ENCODE measurements around the gene WDR64.

- no peak for TF ChIP-seq HNF4G (IDR thresholded peaks at IDR 0.05)
- no peak for TF ChIP-seq CTCF (IDR thresholded peaks at IDR 0.05; ENCODE audit: low read depth, low read length, missing input control)
Measured at GRCh38 chr1:241647658-241648057, 4.4 kb upstream of the WDR64 start.

Data from liver (tissue), 3 donors.